A549 (cell line): ENCODE measurements around the gene BAHCC1. TPM values are rescaled to one million over a fixed set of nuclear protein-coding genes. Genes with fewer than 3 reads are reported as not detected.

ENCODE experiments used
- ATAC-seq, 2 experiments: fragments of 200-7000 bp in 1 of 2; fragments of >200 bp in 1 of 2; cut with Nextera tagmentation in 1 of 2; cut with Tn5 transposase in 1 of 2; 3 replicates each; pipeline versions ENCODE4 v1.8.0 to v1.9.1; 2018 to 2020; ENCODE audit warnings: mild to moderate bottlenecking in 1 of 2, moderate library complexity in 1 of 2
- CTCF ChIA-PET: fragments of 300-600 bp; sonication (Branson Sonifier 250); formaldehyde crosslinking; extraction: SDS; loops from one replicate; lab custom pipeline; 2021; ENCODE audit warnings: antibody characterized with exemption, inconsistent platforms; lab: Yijun Ruan, JAX
- POLR2A ChIA-PET: fragments of 350-600 bp; formaldehyde crosslinking; extraction: SDS; loops from one replicate; lab custom pipeline; 2021; ENCODE audit warnings: antibody characterized with exemption, inconsistent platforms; lab: Yijun Ruan, JAX
- DNase-seq, 2 experiments: peaks; one replicate each; pipeline versions ENCODE4 v3.0.0 to v3.0.0-alpha.2; 2011 to 2016; ENCODE audit warnings: low read depth in 1 of 2, low spot score in 1 of 2
- FAIRE-seq: peaks from 2 replicates; lab custom pipeline; 2011; peaks lifted over from hg19 to GRCh38; lab: Jason Lieb, UNC
- H3K27ac ChIP-seq, 2 experiments: fragments of >200 bp; sonication (Bioruptor Twin); formaldehyde crosslinking; 3 replicates each; pipeline ENCODE4 v1.5.1; 2016 to 2017
- H3K4me1 ChIP-seq: fragments of >200 bp; sonication (Bioruptor Twin); formaldehyde crosslinking; 3 replicates; pipeline ENCODE4 v1.6.1; 2016
- H3K4me2 ChIP-seq: fragments of >200 bp; sonication (Bioruptor Twin); formaldehyde crosslinking; 3 replicates; pipeline ENCODE4 v1.6.1; 2016
- H3K4me3 ChIP-seq: fragments of >200 bp; sonication (Bioruptor Twin); formaldehyde crosslinking; 3 replicates; pipeline ENCODE4 v1.5.1; 2016
- H3K9me3 ChIP-seq: fragments of >200 bp; sonication (Bioruptor Twin); formaldehyde crosslinking; 3 replicates; pipeline ENCODE4 v1.6.1; 2016
- BHLHE40 ChIP-seq: IDR thresholded peaks from 2 replicates; pipeline ENCODE4 v1.6.1; 2012; ENCODE audit warnings: low read depth, low read length, inconsistent platforms
- CBX2 ChIP-seq: fragments of 200-600 bp; sonication (generic); IDR thresholded peaks from 2 replicates; pipeline ENCODE4 v1.6.1; 2016; ENCODE audit warnings: low read depth, mild to moderate bottlenecking, borderline replicate concordance
- CEBPB ChIP-seq, 2 experiments: fragments of >200 bp in 1 of 2; sonication (Bioruptor Twin) in 1 of 2; formaldehyde crosslinking in 1 of 2; IDR thresholded peaks; 2 replicates each; pipeline ENCODE4 v1.6.1; 2012 to 2016
- CHD2 ChIP-seq: fragments of 150-350 bp; IDR thresholded peaks from 2 replicates; pipeline ENCODE4 v1.6.1; 2014; ENCODE audit warnings: low read length; ENCODE audit not compliant: partially characterized antibody
- E2F6 ChIP-seq: IDR thresholded peaks from 2 replicates; pipeline ENCODE4 v1.6.1; 2012; ENCODE audit warnings: low read depth, borderline replicate concordance
- FOXS1 ChIP-seq: fragments of 250-450 bp; sonication (Bioruptor Pico); IDR thresholded peaks from 2 replicates; pipeline ENCODE4 v1.5.0; 2020; ENCODE audit warnings: mild to moderate bottlenecking, moderate library complexity
- GATA3 ChIP-seq: IDR thresholded peaks from 2 replicates; pipeline ENCODE4 v1.6.1; 2012; ENCODE audit warnings: borderline replicate concordance
- HDAC2 ChIP-seq: fragments of 200-600 bp; sonication (generic); IDR thresholded peaks from 2 replicates; pipeline ENCODE4 v1.6.1; 2016
- HEYL ChIP-seq: fragments of 250-450 bp; sonication (Bioruptor Pico); IDR thresholded peaks from 2 replicates; pipeline ENCODE4 v1.8.0; 2021; ENCODE audit warnings: mild to moderate bottlenecking, moderate library complexity
- HOXA7 ChIP-seq: fragments of 250-450 bp; sonication (Bioruptor Pico); IDR thresholded peaks from 2 replicates; pipeline ENCODE4 v1.5.0; 2020; ENCODE audit warnings: mild to moderate bottlenecking, moderate library complexity
- KDM1A ChIP-seq: fragments of 200-600 bp; sonication (generic); IDR thresholded peaks from 2 replicates; pipeline ENCODE4 v1.6.1; 2016; ENCODE audit warnings: low read depth, mild to moderate bottlenecking
- MAFK ChIP-seq: fragments of 450-650 bp; IDR thresholded peaks from 2 replicates; pipeline ENCODE4 v1.6.1; 2014; ENCODE audit not compliant: partially characterized antibody
- MAZ ChIP-seq: fragments of 150-350 bp; IDR thresholded peaks from 2 replicates; pipeline ENCODE4 v1.6.1; 2014; ENCODE audit warnings: antibody characterized with exemption, low read depth, low read length, borderline replicate concordance
- MYC ChIP-seq: IDR thresholded peaks from 2 replicates; pipeline ENCODE4 v1.6.1; 2012; ENCODE audit warnings: mild to moderate bottlenecking, inconsistent platforms, low read length, improper control_type of control experiment, borderline replicate concordance
- NR3C1 ChIP-seq: fragments of >200 bp; sonication (Bioruptor Twin); formaldehyde crosslinking; IDR thresholded peaks from 3 replicates; pipeline ENCODE4 v1.6.1; 2017
- PHF8 ChIP-seq: fragments of 200-600 bp; sonication (generic); IDR thresholded peaks from 2 replicates; pipeline ENCODE4 v1.6.1; 2016; ENCODE audit warnings: low read depth, mild to moderate bottlenecking, antibody characterized with exemption, moderate library complexity, borderline replicate concordance
- POLR2AphosphoS2 ChIP-seq: conservative IDR thresholded peaks from 2 replicates; pipeline ENCODE4 v1.6.1; 2012; ENCODE audit warnings: low read length, improper control_type of control experiment, inconsistent platforms
- RCOR1 ChIP-seq: fragments of 150-350 bp; IDR thresholded peaks from 2 replicates; pipeline ENCODE4 v1.6.1; 2014; ENCODE audit warnings: antibody characterized with exemption, low read length, low read depth
- RFX5 ChIP-seq: fragments of 450-650 bp; IDR thresholded peaks from 2 replicates; pipeline ENCODE4 v1.7.1; 2014; ENCODE audit warnings: antibody characterized with exemption, mild to moderate bottlenecking, moderate library complexity
- RNF2 ChIP-seq: fragments of 200-600 bp; sonication (generic); IDR thresholded peaks from 2 replicates; pipeline ENCODE4 v1.6.1; 2016; ENCODE audit warnings: low read depth, mild to moderate bottlenecking, antibody characterized with exemption, moderate library complexity, borderline replicate concordance
- TFCP2L1 ChIP-seq: fragments of 250-450 bp; sonication (Bioruptor Pico); IDR thresholded peaks from 2 replicates; pipeline ENCODE4 v1.5.0; 2021; ENCODE audit warnings: mild to moderate bottlenecking
- TP53 ChIP-seq: fragments of 250-450 bp; sonication (Bioruptor Pico); IDR thresholded peaks from 2 replicates; pipeline ENCODE4 v1.5.0; 2021; ENCODE audit warnings: mild to moderate bottlenecking, moderate library complexity
- ZFP36 ChIP-seq: fragments of 450-650 bp; IDR thresholded peaks from 2 replicates; pipeline ENCODE4 v1.6.1; 2014; ENCODE audit warnings: borderline replicate concordance; ENCODE audit not compliant: partially characterized antibody
- ZNF302 ChIP-seq: fragments of 250-450 bp; sonication (Bioruptor Pico); IDR thresholded peaks from 2 replicates; pipeline ENCODE4 v1.9.0; 2021; ENCODE audit warnings: inconsistent platforms, mild to moderate bottlenecking, moderate library complexity
- ZSCAN20 ChIP-seq: fragments of 250-450 bp; sonication (Bioruptor Pico); IDR thresholded peaks from 2 replicates; pipeline ENCODE4 v1.8.0; 2022; ENCODE audit warnings: mild to moderate bottlenecking, moderate library complexity
- WGBS: methylation state at CpG from one replicate; pipeline ENCODE4 v1.1.6; 2017; ENCODE audit errors: missing lambda C conversion rate; 5-methylcytosine and 5-hydroxymethylcytosine counted together
- polyA plus RNA-seq, 4 experiments: library from polyadenylated mRNA; depleted of rRNA in 3 of 4; stranded (reverse); fragments of >200 nt; fragmentation: RNase III in 1 of 4; extraction: RNeasy Plus Mini Kit Qiagen cat#74134 plus additional on column Dnase treatment in 1 of 4; gene quantifications; 2 replicates in 3 of 4; 3 replicates in 1 of 4; pipeline ENCODE4 v1.2.3, GENCODE V29; 2011 to 2017
- TF ChIP-seq, protein P1 (sequence below): fragments of 450-650 bp; IDR thresholded peaks from 2 replicates; pipeline ENCODE4 v1.6.1; 2014; ENCODE audit warnings: antibody characterized with exemption
- TF ChIP-seq, protein P2 (sequence below): fragments of 150-350 bp; IDR thresholded peaks from 2 replicates; pipeline ENCODE4 v1.6.1; 2014; ENCODE audit warnings: low read depth, mild to moderate bottlenecking, low read length
- TF ChIP-seq, protein P3 (sequence below): fragments of >200 bp; sonication (Bioruptor Twin); formaldehyde crosslinking; IDR thresholded peaks from 3 replicates; pipeline ENCODE4 v1.5.1; 2016
- TF ChIP-seq, protein P4 (sequence below): fragments of 200-600 bp; sonication (generic); IDR thresholded peaks from 2 replicates; pipeline ENCODE4 v1.6.1; 2016; ENCODE audit warnings: antibody characterized with exemption, mild to moderate bottlenecking, moderate library complexity

BAHCC1 gene
- polyA plus RNA-seq, 2 of the 4 experiments (the other 2 are of a cell fraction), result 2.6 to 5.8 TPM

DNA sequence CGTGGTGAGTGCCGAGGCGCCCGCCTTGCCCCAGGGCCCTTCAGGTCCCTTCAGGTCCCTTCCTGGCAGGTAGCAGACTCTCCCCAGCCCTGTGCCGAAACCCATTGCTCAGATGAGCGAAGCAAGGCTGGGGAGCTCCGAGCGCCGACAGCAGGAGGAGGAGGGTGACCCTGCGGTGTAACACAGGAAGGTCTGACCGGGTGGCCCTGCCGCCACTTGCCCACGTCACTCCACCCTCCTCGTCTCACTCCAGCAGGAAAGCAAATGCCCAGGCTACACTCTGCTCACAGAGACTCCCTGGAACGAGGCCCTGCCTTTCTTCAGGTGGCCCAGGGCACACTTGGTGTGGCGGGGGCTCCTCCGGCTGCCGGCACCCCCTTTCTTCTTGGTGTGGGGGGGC lies 60.1 kb downstream of the BAHCC1 start:
- CTCF ChIA-PET, result interaction anchor here (0.6 to 3.0 kb wide), 5 partner anchors 15 to 164 kb away, joined by 3 to 20 read pairs (median 3); no protein-coding TSS in a partner anchor
- POLR2A ChIA-PET, result no interaction called here
- no peak for DNase-seq
- Histone ChIP-seq H3K4me3 (no peak overlapping the region), H3K27ac (no peak overlapping the region), H3K9me3 (no peaks in the 10 kb centered on the region), H3K4me2 (no peak overlapping the region)
- WGBS, result 97% methylated on average over 17 of the region's 18 CpGs
- ATAC-seq, result no peak
- FAIRE-seq, result no peak
- no peak for TF ChIP-seq MYC
- no peak for TF ChIP-seq E2F6
- TF ChIP-seq HDAC2, result no peak
- TF ChIP-seq HOXA7 (CRISPR knock-in tag), result no peak
- TF ChIP-seq ZFP36, result no peak
- TF ChIP-seq CBX2, result no peak
- TF ChIP-seq RFX5, result no peak
- TF ChIP-seq TFCP2L1, result no peak
- no peak for TF ChIP-seq ZNF302
- TF ChIP-seq, all 56 proteins: peak for 0
- H3K4me1 ChIP-seq, result no peaks in the 10 kb centered on the region

- CTCF ChIA-PET, result interaction anchor here (0.7 to 3.0 kb wide), 6 partner anchors 16 to 164 kb away, joined by 3 to 20 read pairs (median 4); partner anchors contain the start of gene BAHCC1
- H3K4me2 ChIP-seq, result no peak overlapping the region
- WGBS, result 96% methylated on average over 11 of the region's 15 CpGs
- POLR2A ChIA-PET, result no interaction called here
- no peak for TF ChIP-seq CHD2
- no peak for TF ChIP-seq RCOR1
- TF ChIP-seq ZSCAN20, result no peak
- TF ChIP-seq CEBPB (IDR thresholded peaks at IDR 0.05), result no peak
- TF ChIP-seq, protein P1, sequence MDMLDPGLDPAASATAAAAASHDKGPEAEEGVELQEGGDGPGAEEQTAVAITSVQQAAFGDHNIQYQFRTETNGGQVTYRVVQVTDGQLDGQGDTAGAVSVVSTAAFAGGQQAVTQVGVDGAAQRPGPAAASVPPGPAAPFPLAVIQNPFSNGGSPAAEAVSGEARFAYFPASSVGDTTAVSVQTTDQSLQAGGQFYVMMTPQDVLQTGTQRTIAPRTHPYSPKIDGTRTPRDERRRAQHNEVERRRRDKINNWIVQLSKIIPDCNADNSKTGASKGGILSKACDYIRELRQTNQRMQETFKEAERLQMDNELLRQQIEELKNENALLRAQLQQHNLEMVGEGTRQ, result no peak
- TF ChIP-seq FOXS1 (CRISPR knock-in tag), result no peak
- no peak for TF ChIP-seq KDM1A
- TF ChIP-seq HEYL, result no peak
- TF ChIP-seq BHLHE40, result no peak
- TF ChIP-seq TP53, result no peak
- no peak for TF ChIP-seq MYC
- no peak for TF ChIP-seq POLR2AphosphoS2
- no peak for TF ChIP-seq RNF2
- no peak for TF ChIP-seq CBX2
- TF ChIP-seq TFCP2L1, result no peak
- TF ChIP-seq NR3C1, result no peak
- DNase-seq (no peak), FAIRE-seq (no peak), ATAC-seq (no peak)
- no peaks in the 10 kb centered on the region for H3K9me3 ChIP-seq
- no peak overlapping the region for H3K27ac ChIP-seq
- no peak overlapping the region for H3K4me3 ChIP-seq
- no peaks in the 10 kb centered on the region for H3K4me1 ChIP-seq
Observed at GRCh38 chr17:81456091-81456490, 60.8 kb downstream of the BAHCC1 start.

GRCh38 chr17:81456798-81457197 lies 61.5 kb downstream of the BAHCC1 start:
- ChIA-PET CTCF (interaction anchor here (0.5 to 3.0 kb wide), 6 partner anchors 15 to 62 kb away, joined by 3 to 20 read pairs (median 3); partner anchors contain the start of gene BAHCC1), POLR2A (no interaction called here)
- Histone ChIP-seq H3K4me2 (no peak overlapping the region), H3K4me3 (no peak overlapping the region), H3K4me1 (no peaks in the 10 kb centered on the region), H3K9me3 (no peaks in the 10 kb centered on the region), H3K27ac (no peak overlapping the region)
- FAIRE-seq (no peak), ATAC-seq (no peak), DNase-seq (no peak)
- 74% methylated on average over 7 of the region's 7 CpGs for WGBS
- TF ChIP-seq, protein P2, sequence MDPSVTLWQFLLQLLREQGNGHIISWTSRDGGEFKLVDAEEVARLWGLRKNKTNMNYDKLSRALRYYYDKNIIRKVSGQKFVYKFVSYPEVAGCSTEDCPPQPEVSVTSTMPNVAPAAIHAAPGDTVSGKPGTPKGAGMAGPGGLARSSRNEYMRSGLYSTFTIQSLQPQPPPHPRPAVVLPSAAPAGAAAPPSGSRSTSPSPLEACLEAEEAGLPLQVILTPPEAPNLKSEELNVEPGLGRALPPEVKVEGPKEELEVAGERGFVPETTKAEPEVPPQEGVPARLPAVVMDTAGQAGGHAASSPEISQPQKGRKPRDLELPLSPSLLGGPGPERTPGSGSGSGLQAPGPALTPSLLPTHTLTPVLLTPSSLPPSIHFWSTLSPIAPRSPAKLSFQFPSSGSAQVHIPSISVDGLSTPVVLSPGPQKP, result no peak
- TF ChIP-seq ZNF302 (no peak), MAFK (no peak), TP53 (no peak), KDM1A (no peak), HOXA7 (CRISPR knock-in tag) (no peak), RFX5 (no peak), GATA3 (no peak), PHF8 (no peak), MAZ (no peak), FOXS1 (CRISPR knock-in tag) (no peak)
- TF ChIP-seq, protein P3, sequence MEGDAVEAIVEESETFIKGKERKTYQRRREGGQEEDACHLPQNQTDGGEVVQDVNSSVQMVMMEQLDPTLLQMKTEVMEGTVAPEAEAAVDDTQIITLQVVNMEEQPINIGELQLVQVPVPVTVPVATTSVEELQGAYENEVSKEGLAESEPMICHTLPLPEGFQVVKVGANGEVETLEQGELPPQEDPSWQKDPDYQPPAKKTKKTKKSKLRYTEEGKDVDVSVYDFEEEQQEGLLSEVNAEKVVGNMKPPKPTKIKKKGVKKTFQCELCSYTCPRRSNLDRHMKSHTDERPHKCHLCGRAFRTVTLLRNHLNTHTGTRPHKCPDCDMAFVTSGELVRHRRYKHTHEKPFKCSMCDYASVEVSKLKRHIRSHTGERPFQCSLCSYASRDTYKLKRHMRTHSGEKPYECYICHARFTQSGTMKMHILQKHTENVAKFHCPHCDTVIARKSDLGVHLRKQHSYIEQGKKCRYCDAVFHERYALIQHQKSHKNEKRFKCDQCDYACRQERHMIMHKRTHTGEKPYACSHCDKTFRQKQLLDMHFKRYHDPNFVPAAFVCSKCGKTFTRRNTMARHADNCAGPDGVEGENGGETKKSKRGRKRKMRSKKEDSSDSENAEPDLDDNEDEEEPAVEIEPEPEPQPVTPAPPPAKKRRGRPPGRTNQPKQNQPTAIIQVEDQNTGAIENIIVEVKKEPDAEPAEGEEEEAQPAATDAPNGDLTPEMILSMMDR, result no peak
- TF ChIP-seq, protein P4, sequence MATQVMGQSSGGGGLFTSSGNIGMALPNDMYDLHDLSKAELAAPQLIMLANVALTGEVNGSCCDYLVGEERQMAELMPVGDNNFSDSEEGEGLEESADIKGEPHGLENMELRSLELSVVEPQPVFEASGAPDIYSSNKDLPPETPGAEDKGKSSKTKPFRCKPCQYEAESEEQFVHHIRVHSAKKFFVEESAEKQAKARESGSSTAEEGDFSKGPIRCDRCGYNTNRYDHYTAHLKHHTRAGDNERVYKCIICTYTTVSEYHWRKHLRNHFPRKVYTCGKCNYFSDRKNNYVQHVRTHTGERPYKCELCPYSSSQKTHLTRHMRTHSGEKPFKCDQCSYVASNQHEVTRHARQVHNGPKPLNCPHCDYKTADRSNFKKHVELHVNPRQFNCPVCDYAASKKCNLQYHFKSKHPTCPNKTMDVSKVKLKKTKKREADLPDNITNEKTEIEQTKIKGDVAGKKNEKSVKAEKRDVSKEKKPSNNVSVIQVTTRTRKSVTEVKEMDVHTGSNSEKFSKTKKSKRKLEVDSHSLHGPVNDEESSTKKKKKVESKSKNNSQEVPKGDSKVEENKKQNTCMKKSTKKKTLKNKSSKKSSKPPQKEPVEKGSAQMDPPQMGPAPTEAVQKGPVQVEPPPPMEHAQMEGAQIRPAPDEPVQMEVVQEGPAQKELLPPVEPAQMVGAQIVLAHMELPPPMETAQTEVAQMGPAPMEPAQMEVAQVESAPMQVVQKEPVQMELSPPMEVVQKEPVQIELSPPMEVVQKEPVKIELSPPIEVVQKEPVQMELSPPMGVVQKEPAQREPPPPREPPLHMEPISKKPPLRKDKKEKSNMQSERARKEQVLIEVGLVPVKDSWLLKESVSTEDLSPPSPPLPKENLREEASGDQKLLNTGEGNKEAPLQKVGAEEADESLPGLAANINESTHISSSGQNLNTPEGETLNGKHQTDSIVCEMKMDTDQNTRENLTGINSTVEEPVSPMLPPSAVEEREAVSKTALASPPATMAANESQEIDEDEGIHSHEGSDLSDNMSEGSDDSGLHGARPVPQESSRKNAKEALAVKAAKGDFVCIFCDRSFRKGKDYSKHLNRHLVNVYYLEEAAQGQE, result no peak
